GM19467 (cell line): ENCODE measurements around the gene XCL1.
"Not testable (repeated sequence)": the region's sequence is repeated elsewhere in the genome, so short reads cannot be mapped to it uniquely, and the experiment has no call there.

Source experiments
- ATAC-seq: cut with Tn5 transposase; IDR thresholded peaks from one replicate; pipeline ENCODE4 v1.9.1; 2021; ENCODE audit warnings: mild to moderate bottlenecking, moderate library complexity; ENCODE audit not compliant: unreplicated experiment

XCL1 gene, protein sequence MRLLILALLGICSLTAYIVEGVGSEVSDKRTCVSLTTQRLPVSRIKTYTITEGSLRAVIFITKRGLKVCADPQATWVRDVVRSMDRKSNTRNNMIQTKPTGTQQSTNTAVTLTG

DNA sequence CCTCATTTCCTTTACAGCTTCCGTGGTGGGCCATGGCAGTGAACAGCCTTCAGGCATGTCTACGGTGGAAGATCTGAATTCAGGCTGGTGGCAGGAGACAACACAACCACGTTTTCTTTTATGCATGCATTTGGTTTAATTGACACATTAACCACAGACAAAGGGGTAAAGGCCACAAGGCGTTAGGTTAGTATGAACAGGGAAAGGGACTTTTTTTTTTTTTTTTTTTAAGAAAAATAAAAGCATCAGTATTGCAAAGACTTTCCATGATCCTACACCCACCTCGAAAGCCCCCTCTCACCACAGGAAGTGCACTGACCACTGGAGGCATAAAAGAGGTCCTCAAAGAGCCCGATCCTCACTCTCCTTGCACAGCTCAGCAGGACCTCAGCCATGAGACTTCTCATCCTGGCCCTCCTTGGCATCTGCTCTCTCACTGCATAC is at the start of gene XCL1:
XCL1 (plus strand) TSS at position 361 of the 444 bp plus-strand sequence; CDS start at position 394, 33 bp downstream.
- ATAC-seq, result not testable (repeated sequence)

GRCh38 chr1:168529518-168529917 is 46.9 kb upstream of the XCL1 start:
- ATAC-seq, result no peak

GRCh38 chr1:168531615-168532345 is 44.6 kb upstream of the XCL1 start:
- ATAC-seq, result no peak

- peak; percentile 96 for ATAC-seq
Observed at GRCh38 chr1:168535536-168535935, 40.9 kb upstream of the XCL1 start.

DNA sequence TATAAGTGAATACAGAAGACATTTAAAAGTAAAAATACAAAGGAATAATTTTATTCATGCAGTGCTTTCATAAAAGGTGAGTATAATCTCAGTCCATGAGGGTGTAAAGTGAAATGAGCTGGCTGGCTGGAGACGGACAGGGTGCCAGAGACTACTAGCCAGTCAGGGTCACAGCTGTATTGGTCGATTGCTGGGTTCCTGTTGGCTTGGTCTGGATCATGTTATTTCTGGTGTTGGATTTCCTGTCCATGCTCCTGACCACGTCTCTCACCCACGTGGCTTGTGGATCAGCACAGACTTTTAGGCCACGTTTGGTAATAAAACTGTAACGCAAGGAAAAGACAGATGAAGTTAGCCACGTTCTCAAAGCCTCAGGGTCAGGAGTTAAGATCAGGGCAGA is 35.6 kb upstream of the XCL1 start:
- not testable (repeated sequence) for ATAC-seq

DNA sequence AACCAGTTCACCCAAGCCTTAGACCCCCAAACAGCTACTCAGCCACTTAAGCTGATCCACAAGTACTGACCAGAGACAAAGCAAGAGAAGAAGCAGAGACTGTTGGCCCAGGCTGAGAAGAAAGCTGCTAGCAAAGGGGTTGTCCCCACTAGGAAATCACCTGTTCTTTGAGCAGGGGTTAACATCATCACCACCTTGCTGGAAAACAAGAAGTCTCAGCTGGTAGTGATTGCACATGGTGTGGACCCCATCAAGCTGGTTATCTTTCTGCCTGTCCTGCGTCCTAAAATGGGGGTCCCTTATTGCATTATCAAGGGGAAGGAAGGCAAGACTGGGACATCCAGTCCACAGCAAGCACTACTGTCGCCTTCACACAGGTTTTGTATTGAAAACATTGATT is 33.4 kb upstream of the XCL1 start:
- ATAC-seq, result not testable (repeated sequence)

GRCh38 chr1:168543840-168544498 is 32.4 kb upstream of the XCL1 start, which contains the start of gene XCL2:
Gene XCL2 (minus strand): TSS chr1:168543997. CDS start chr1:168543964, 33 bp downstream.
- ATAC-seq, result not testable (repeated sequence)

GRCh38 chr1:168545678-168546552 is 30.5 kb upstream of the XCL1 start:
- not testable (repeated sequence) for ATAC-seq

GRCh38 chr1:168546553-168546895 is 29.9 kb upstream of the XCL1 start:
- ATAC-seq, result not testable (repeated sequence)

- no peak for ATAC-seq
Observed at GRCh38 chr1:168550971-168551370, 25.4 kb upstream of the XCL1 start.

DNA sequence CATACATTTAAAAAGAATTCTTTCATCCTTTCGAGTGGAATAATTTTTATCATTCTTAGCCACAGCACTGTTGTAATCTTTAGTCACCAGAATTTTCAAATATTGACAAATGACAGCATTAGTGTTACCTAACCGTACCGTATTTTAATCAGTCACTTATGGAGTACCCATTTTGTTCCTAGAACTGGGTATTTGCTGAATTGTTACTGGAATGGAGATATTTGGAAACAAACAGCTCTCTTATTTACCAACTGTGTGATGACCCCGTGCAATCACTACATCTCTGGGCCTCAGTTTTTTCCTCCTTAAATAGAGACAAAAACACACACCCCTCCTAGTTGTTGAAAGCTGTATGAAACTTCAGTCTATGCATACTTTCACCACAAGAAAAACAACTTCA is 24.7 kb upstream of the XCL1 start:
- ATAC-seq, result no peak

DNA sequence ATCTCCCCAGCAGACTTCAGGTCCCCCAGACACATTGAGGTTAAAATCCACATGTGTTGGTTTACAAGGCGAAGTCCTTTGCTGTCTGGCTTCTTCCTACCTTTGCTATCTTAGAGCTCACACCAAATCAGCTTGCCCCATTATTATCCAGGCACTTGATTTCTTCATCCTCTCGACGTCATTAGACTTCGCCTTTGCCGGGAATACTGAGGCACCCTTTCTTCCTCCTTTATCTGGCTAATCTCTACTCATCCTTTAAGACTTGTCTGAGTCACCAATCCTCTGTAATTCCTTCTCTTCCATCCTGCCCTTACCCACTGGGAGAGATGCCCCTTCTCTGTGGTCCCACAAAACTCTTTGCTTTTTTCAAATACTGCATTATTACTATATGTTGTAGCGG is 23.4 kb upstream of the XCL1 start:
- ATAC-seq, result no peak

DNA sequence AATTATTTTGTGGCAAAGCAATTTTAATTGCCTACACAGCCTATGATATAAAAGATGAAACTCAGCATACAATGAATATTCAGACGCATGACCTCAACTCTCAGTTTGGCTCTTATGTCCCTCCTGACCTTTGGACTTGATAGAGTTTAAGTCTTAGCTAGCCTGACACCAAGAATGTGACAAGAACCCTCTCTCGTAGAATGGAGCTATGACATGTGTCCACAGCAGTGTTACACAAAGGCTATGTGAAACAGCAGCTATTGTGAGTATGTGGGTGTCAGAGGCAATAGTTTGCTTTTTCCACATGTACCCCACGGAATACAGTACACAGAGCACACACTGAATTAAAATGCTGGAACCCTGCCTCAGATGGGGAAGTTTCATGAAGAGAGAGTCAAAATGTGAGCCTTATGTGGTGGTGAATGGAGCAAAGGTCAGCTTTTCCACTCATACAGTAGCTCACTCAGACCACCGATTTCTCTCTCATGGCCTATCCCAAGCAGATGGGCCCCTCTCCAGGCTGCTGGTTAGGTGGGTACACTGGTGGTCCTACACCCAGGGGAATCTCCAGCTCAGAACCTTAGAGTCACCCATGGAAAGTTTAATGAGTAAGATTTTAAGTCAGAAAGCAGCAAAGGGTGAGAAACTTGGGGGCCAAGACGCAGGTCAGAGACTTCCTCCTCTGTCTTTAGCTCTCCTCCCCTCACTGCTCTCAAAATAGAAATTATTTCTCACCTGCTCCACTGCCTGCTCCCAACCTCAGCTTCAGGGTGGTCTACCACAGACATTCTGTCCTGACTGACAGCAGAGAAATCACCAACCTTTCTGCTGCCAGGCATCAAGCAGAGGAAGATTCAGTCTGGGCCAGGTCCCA is 22.5 kb upstream of the XCL1 start:
- no peak for ATAC-seq

- ATAC-seq, result no peak
Observed at GRCh38 chr1:168554603-168555483, 21.6 kb upstream of the XCL1 start.

GRCh38 chr1:168555508-168556046 is 20.8 kb upstream of the XCL1 start:
- ATAC-seq, result no peak

- no peak for ATAC-seq
Observed at GRCh38 chr1:168556647-168557046, 19.8 kb upstream of the XCL1 start.

DNA sequence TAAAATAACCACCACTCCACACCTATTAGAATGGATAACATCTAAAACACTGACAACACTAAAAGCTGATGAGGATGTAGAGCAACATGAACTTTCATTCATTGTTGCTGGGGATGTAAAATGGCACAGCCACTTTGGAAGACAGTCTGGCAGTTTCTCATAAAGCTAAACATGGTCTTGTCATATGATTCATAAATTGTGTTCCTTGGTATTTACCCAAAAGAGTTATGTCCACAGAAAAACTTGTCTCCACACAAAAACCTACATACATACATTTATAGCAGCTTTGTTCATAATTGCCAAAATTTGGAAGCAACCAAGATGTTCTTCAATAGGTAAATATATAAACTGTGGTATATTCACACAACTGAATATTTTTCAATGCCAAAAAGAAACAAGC is 16.0 kb upstream of the XCL1 start:
- no peak for ATAC-seq

DNA sequence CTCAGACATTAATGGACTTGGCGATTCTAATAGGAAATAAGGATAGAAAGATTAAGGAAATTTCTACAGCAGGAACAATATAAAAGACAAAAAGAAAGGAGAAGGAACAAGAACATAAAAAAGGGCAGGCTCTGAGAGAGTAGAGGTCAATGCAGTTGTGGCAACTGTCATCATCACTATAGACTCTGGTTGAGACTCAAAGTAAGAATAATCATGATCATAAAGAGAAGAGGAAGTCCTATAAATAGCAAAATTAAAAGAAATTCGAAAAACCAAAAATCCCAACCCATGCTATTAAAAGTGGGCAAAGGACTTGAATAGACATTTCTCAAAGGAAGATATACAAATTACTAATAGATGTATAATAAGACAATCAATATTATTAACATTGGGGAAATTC is 14.4 kb upstream of the XCL1 start:
- ATAC-seq, result no peak

GRCh38 chr1:168565825-168566224 is 10.6 kb upstream of the XCL1 start:
- ATAC-seq, result no peak
